Activated CD4-positive, alpha-beta T cell treated with anti-CD3 and anti-CD28 coated beads, Interleukin-2, amount 50 U/mL, for 16 hours (primary cell): Measurements from ENCODE around the gene MEF2A.
"Not testable (repeated sequence)": the region's sequence is repeated elsewhere in the genome, so short reads cannot be mapped to it uniquely, and the experiment has no call there.

Experiments
- DNase-seq: peaks from one replicate; pipeline ENCODE4 v3.0.0-alpha.2; 2020

MEF2A gene

DNA sequence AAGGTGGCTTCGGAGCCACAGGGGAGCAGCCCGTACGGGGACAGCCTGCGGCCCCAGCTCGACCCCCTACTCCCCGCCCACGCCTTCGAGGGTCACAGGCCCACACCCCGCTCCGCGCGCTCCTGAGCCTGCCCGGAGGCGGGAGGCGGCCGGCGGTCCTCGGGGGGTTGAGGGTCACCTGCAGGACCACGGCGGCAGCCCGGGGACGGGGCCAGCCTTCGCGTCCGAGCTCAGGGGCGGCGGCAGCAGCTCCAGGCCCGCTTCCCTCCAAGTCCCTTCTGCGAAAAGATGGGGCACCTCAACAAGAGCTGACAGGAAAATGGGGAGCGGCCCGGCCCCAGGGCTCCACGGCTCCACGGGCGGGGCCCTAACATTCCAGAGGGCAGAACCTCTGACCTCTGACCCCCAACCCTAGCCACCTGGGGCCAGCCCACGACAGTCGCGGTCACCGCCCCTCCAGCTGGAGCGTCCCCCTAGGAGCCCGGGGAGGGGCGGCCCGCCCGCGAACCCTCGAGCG lies 167.0 kb downstream of the MEF2A start:
- no peak for DNase-seq

DNA sequence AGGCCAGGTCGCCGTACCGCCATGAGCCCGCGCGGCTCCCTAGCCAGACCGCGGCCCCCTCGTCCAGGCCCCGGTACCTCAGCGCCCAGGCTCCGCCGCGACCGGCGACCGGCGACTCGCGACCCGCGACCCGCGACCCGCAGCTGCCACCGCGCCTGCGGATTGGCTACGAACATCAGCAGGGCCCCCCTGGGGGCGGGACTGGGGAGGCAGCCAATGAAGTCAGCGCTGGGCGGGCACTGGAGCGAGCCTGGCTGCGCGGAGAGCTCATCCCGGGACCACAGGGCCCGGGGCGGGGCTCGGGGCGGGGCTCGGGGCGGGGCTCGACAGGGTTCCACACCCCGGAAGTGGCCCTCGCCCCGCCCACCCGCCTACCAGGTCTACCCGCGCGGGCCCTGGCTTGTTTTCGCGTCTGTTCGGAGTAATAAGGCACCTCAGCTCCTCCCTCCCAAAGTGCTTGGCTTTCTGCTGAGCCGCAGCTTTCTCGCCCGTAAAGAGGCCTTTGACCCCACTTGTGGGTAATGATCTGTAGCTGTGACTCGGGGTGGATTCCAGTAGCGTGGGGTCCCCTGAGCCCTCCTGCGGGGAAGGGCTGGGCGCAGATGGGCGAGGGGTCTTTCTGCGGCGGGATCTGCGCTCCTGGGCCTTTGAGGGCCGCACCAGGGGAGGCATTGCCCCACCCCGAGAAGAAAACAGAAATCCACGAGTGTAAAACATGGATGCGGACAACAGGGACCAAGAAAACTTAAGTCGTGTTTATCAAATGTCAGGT lies 167.7 kb downstream of the MEF2A start, which contains the start of gene LYSMD4:
TSS of gene LYSMD4 (minus strand) at position 170 of the 772 bp plus-strand sequence. CDS start 1,438 bp downstream, outside the sequence.
- peak; percentile 98 for DNase-seq

DNA sequence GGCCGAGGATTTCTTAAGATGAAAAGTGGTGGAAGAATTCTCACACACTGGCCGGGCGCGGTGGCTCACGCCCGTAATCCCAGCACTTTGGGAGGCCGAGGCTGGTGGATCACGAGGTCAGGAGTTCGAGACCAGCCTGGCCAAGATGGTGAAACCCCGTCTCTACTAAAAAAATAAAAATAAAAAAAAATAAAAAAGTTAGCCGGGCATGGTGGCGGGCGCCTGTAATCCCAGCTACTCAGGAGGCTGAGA lies 168.2 kb downstream of the MEF2A start:
- not testable (repeated sequence) for DNase-seq

DNA sequence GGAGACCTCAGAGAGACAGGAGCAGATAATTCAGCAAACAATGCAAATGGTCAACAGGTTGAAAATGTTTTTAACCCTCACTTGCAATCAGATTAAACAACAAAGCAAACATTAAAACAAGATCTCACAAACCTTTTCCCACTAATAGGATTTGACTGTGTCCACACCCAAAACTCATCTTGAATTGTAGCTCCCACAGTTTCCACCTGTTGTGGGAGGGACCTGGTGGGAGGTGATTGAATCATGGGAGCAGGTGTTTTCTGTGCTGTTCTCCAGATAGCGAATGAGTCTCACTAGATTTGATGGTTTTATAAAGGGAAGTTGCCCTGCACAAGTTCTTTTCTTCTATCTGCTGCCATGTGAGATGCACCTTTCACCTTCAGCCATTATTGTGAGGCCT lies 168.8 kb downstream of the MEF2A start:
- DNase-seq = no peak

DNA sequence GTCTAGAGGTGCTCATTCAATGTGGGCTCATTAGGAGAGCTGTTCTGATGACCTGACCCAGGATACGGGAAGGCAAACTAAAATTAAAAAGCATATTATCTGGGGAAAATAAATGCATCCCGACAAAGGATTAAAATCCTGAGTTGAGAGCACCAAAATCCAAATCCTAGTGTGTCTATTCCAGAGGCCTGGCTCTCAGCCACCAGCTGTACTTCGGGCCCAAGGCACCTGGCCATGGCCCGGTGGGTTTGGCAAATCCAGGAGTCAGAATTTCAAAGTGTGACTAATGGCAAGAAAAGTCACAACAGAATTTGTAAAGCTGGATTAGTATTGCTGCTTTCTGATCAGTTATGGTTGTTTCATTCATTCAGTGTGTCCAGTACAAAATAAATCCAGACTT lies 170.1 kb downstream of the MEF2A start:
- no peak for DNase-seq

DNA sequence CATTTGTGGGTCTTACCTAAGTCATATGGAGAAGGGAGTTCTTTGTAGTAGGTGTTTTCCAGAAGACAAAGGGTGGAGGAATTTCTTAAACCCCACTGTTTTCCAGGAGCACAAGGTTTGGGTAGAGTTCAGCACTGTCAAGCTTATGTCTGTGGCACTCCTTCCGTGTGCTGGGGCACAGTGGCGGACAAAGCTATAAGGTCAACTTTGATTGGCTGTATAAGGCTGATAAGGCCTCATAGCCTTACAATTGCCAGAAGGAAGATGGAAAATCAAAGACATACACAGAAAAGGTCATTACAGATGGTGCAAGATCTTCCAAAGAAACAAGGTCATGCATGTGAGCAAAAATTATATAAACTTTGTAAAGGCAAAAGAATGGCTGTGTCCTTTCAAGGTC lies 170.9 kb downstream of the MEF2A start:
- no peak for DNase-seq

DNA sequence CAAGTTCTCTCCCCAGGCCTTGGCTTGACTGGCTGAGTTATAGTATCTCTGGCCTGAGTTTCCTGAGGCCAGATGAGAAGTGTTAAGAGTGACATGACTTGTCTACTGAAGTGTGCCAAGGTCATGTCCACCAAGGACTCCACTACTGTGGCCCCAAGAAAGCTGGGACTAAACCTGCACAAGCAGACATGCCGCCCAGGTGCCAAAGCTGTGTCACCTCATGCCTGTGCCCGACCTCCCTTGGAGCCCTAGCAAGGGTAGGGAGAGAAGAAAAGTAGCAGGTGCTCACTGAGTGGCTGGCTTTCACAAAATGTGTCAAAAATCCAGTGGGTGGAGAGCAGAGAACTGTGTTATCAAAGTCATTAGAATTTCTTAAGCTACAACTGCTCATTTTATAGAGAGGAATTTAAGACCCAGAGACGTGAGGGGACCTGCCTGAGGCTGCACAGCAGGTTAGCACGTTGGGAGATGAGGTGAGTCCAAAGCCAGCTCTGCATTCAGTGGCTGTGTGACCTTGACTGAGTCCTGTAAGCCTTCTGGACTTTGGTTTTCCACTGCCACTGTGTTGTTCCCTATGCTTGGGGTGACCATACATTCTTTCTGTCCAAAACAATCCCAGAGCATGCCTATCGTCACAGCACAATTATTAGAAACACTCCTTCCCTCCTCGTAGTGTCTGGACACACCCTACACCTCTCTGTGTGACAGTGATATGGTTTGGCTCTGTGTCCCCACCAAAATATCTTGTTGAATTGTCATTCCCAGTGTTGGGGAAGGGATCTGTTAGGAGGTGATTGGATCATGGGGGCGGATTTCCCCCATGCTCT lies 172.4 kb downstream of the MEF2A start:
- DNase-seq = no peak

DNA sequence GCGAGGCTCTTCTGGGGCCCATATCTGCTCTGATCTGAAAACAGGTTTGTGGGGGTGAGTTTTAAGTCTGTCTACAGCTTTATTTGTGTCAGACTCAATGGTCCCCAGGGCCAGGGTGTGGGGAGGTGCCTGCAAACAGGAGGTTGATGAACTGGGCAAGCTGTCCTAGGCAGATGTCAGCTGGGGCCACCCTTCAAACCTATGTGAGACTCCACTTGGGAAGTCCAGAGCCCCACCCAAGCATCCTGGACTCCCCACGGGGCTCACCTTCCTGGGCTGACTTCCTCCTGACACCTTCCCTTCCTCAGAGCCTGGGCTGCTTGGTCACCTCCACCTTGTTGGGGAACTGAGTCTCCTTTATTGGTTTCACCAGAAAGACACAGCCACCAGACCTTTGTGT lies 176.1 kb downstream of the MEF2A start:
- DNase-seq = no peak

DNA sequence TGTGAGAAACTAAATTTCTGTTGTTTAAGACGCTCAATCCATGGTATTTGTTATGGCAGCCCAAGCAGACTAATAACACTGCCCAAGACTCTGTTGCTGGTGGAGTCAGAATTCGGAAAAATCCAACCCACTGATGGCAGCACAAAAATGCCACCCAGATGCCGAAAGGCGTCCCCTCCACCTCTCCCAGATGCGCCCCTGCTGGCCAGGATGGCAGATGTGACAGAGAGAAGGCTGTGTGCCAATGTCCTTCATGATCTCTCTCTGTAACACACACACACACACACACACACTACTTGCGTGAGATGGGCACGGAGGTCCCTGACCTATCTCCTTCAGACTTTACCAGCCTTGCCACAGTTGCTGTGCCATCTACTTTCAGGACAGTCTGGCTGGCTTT lies 178.4 kb downstream of the MEF2A start:
- DNase-seq = no peak

DNA sequence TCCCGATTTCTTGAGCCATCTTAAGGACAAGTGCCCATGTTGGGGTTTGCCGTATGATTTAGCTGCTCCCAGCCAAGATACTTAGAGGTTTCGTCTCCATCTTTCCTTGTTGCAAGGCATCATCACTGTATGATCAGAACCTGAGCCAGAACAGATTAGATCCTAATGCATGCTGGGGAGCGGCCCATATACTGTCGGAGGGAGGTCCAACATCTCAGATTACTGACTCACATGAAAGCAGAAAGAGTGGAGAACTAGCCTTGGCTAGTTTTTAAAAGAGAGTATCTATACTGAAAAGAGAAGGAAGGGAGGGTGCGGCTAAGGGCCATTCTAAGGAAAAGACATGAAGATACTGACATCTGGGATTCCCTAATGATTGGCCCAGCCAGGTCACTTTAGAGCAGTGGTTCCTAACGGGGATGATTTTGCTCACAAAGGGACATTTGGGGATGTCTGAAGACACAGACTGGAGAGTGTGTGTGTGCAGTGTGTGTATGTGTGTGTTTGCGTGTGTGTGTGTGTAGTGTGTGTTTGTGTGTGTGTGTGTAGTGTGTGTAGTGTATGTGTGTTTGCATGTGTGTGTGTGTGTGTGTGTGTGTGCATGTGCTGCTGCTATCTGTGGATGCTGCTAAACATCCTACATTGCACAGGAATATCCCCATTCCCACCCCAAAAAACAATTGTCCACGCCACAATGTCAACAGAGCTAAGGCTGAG lies 179.7 kb downstream of the MEF2A start:
- no peak for DNase-seq

DNA sequence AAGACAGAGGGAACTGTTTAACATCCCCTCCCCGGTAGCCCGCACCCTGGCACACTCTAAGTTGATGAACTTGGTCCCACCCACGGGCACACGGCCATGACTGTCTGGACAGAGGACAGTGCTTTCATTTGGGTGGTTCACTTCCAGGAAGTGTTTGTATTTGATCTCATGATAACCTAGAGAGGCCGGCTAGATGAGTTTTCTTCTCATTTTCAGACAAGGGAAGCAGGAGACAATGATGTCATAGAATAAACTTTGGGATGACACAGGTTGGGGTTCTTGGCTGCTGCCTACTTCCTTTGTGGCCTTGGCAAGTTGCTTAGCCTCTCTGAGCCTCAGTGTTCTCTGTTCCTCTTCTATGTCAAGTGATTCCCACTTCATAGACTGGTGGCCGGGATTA lies 183.6 kb downstream of the MEF2A start:
- DNase-seq = no peak

DNA sequence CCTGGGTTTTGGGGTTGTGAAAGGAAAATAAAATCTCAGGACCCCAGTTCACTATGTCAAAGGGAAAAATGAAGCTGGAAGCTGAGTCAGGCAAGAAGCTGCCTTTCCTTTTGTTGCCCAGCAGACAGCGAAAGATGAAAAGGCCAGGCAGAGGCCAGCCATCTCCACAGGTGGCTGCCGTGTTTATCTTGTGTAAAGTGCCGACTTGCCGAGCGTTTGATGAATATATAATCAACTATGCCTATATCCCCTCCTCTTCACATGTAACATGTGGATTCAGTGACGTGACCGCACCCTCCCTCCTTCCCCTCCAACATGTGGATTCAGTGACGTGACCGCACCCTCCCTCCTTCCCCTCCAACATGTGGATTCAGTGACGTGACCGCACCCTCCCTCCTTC lies 184.5 kb downstream of the MEF2A start:
- not testable (repeated sequence) for DNase-seq

DNA sequence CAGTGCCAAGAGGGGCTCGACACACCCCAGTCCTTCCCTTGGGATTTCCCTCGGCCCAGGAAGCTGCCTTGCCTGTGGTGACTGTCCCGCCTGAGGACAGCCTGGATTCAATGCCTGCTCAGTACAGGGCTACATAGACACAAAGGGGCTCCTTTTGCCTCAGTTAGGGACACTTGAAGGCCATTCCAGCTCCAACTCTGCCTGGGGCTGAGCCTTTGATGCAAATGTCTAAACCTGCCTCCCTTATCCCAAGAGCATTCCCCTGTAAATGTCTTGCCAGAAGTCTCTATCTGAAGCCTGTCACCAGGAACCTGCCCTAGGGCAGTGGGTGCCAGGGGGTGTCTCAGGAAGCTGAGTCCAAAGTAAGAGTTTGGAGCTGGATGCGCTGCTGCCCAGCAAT lies 186.8 kb downstream of the MEF2A start:
- DNase-seq = no peak

DNA sequence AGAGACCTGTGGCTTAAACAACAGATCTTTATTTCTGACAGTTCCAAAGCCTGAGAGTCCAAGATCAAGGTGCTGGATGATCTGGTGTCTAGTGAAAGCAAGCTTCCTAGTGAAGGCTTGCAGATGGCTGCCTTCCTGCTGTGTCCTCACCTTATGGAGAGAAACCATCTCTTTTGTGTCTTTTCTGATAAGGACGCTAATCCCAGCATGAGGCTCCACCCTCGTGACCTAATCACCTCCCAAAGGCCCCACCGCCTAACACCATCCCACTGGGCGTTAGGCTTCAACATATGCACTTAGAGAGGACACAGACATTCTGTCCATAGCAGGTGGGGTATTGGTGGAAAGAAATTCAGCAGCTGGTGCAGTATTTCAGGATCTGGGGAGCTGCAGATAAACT lies 187.3 kb downstream of the MEF2A start:
- no peak for DNase-seq

DNA sequence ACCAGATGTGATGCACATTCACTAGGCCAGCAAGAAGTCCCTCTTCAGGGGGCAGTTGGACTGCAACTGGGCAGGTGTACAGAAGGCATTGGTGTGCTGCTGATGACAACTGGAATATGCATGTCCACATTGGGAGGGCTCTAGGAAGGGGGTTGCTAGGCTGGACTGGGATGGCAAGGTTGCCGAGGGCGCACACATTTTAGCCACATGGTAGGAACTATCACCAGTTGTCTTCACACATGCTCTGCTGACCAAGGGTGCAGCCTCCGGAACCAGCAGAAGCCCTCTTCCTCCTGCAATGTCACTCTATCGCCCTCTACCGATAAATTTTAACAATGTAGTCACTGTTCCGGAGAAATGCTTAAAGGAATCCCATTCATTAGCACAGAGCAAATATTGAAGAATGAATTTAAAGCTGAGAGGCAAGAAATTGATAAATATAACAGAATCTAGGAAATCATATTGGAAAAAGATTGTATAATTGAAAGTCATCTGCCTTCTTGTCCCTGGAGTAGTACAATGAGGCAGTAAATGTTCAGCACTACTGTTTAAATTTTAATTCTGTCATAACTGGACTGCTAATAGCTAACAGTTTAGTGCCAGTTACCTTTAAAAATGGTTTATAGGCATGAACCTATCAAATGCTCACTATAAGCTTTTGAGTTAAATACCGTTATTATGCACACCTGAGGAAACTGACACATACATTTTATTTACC lies 190.1 kb downstream of the MEF2A start:
- DNase-seq = peak; percentile 75

DNA sequence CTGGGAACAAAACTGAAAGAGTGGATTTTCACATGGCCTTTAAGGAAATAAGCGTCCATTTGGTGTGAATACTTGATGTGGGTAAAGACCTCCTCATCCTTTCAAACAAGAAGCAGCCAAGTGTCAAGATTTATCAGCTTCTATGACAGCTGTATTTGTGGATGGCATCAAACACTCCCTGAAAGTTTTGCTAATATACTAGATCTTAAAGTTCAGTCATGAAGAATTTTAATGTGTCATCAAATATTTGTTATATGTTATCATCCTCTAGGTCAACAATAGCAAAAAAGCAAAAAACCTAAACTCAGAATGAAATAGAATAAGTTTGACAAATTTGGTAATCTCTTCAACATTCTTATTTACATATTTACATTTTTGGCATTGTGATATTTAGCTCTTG lies 196.5 kb downstream of the MEF2A start:
- no peak for DNase-seq

DNA sequence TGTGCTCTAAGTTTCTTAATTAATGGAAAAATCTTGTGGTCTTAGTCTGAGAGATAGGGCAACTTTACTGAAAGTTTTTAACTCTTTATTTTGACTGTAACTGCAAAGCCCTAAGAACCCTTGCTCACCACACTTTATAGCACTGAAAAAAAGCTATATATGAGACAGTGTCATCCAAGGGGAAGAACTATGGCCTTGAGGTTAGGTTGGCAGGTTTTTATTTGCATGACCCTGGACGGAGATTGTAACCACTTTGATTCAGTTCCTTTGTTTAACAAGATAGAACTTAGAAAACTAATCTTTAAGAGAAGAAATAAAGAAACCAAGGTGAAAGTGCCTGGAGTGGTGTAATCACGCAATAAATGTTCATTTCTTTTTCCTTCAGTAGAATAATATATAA lies 198.0 kb downstream of the MEF2A start:
- DNase-seq = no peak

DNA sequence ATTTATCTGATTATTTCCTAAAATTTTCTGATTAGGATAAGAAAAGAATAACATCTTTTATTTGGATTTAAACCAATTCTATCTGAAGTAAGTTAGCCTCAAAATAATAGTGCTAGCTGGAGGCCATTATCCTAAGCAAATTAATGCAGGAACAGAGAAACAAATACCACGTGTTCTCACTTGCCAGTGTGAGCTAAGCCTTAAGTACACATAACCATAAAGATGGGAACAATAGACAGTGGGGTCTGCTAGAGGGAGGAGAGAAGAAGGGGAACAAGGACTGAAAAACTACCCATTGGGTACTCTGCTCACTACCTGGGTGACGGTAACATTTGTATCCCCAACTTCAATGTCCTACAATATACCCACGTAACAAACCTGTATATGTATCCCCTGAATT lies 198.7 kb downstream of the MEF2A start:
- no peak for DNase-seq
